SK-N-SH (cell line): ENCODE results near the gene KCTD7. TPM values are rescaled to one million over a fixed set of nuclear protein-coding genes. Genes with fewer than 3 reads are reported as not detected.

Source experiments
- CTCF ChIA-PET: fragments of 300-600, 350-600 bp; formaldehyde crosslinking; extraction: SDS; loops from one replicate; lab custom pipeline; 2021; lab: Yijun Ruan, JAX
- POLR2A ChIA-PET: fragments of 350-600 bp; sonication (Branson Sonifier 250); formaldehyde crosslinking; extraction: SDS; loops from one replicate; lab custom pipeline; 2020; ENCODE audit warnings: antibody characterized with exemption, inconsistent platforms; lab: Yijun Ruan, JAX
- DNase-seq: peaks from one replicate; pipeline ENCODE4 v3.0.0; 2012
- H2AFZ ChIP-seq: fragments of 200-600 bp; sonication (generic); 2 replicates; pipeline ENCODE4 v1.8.1; 2016; ENCODE audit warnings: antibody characterized with exemption, mild to moderate bottlenecking, low read depth
- H3F3A ChIP-seq: fragments of 200-600 bp; sonication (generic); replicated peaks from 2 replicates; pipeline ENCODE3; 2016; ENCODE audit warnings: antibody characterized with exemption, mild to moderate bottlenecking; ENCODE audit not compliant: insufficient read depth
- H3K27ac ChIP-seq, 2 experiments: fragments of 200-500 bp in 1 of 2; fragments of 200-600 bp in 1 of 2; sonication (Bioruptor generic) in 1 of 2; sonication (generic), shearing (Covaris generic) in 1 of 2; 2 replicates each; pipeline versions ENCODE4 v1.5.1 to v1.6.1; 2014 to 2016; ENCODE audit warnings: low read depth in 2 of 2, inconsistent platforms in 1 of 2, low read length in 1 of 2, mild to moderate bottlenecking in 1 of 2, mixed read lengths in 1 of 2
- H3K27me3 ChIP-seq: fragments of 200-600 bp; sonication (generic), shearing (Covaris generic); 2 replicates; pipeline ENCODE4 v1.6.1; 2016; ENCODE audit warnings: mixed run types; ENCODE audit not compliant: insufficient read depth
- H3K36me3 ChIP-seq, 2 experiments: fragments of 200-500 bp in 1 of 2; fragments of 200-600 bp in 1 of 2; sonication (Bioruptor generic) in 1 of 2; sonication (generic) in 1 of 2; replicated peaks in 1 of 2; 2 replicates each; pipeline versions ENCODE3 to v1.5.1; 2014 to 2016; ENCODE audit warnings: low read length in 1 of 2, mild to moderate bottlenecking in 1 of 2; ENCODE audit not compliant: insufficient read depth in 2 of 2, control insufficient read depth in 1 of 2
- H3K4me1 ChIP-seq, 2 experiments: fragments of 200-500 bp in 1 of 2; fragments of 200-600 bp in 1 of 2; sonication (Bioruptor generic) in 1 of 2; sonication (generic), shearing (Covaris generic) in 1 of 2; 2 replicates each; pipeline versions ENCODE4 v1.5.1 to v1.6.1; 2014 to 2016; ENCODE audit warnings: low read depth in 1 of 2, low read length in 1 of 2, mixed run types in 1 of 2; ENCODE audit not compliant: insufficient read depth in 2 of 2, control insufficient read depth in 1 of 2
- H3K4me2 ChIP-seq: fragments of 200-600 bp; sonication (generic), shearing (Covaris generic); 2 replicates; pipeline ENCODE4 v1.6.1; 2017; ENCODE audit warnings: mixed run types
- H3K4me3 ChIP-seq, 2 experiments: fragments of 200-500 bp in 1 of 2; fragments of 200-600 bp in 1 of 2; sonication (Bioruptor generic) in 1 of 2; sonication (generic), shearing (Covaris generic) in 1 of 2; 2 replicates each; pipeline versions ENCODE4 v1.5.1 to v1.8.1; 2014 to 2016; ENCODE audit warnings: low read depth in 2 of 2, inconsistent platforms in 1 of 2, low read length in 1 of 2, mild to moderate bottlenecking in 1 of 2, mixed read lengths in 1 of 2, moderate library complexity in 1 of 2
- H3K79me2 ChIP-seq: fragments of 200-600 bp; sonication (generic); 2 replicates; pipeline ENCODE4 v1.8.1; 2017; ENCODE audit warnings: mild to moderate bottlenecking; ENCODE audit not compliant: insufficient read depth
- H3K9ac ChIP-seq: fragments of 200-600 bp; sonication (generic); 2 replicates; pipeline ENCODE4 v1.6.1; 2017; ENCODE audit warnings: mixed run types
- H3K9me2 ChIP-seq: fragments of 200-600 bp; sonication (generic); 2 replicates; pipeline ENCODE4 v1.6.1; 2017; ENCODE audit warnings: mixed run types
- H3K9me3 ChIP-seq: fragments of 200-600 bp; sonication (generic); 2 replicates; pipeline ENCODE4 v1.6.1; 2017; ENCODE audit warnings: mixed run types, mild to moderate bottlenecking, moderate library complexity
- H4K20me1 ChIP-seq: fragments of 200-600 bp; sonication (generic); 2 replicates; pipeline ENCODE4 v1.6.1; 2017; ENCODE audit warnings: mild to moderate bottlenecking, mixed run types; ENCODE audit not compliant: insufficient read depth
- FOXM1 ChIP-seq: IDR thresholded peaks from 2 replicates; pipeline ENCODE4 v1.4.0; 2012; ENCODE audit warnings: low read depth, mild to moderate bottlenecking
- GABPA ChIP-seq: IDR thresholded peaks from 2 replicates; pipeline ENCODE4 v1.4.0; 2012; ENCODE audit warnings: low read depth, mild to moderate bottlenecking
- MEF2A ChIP-seq: IDR thresholded peaks from 2 replicates; pipeline ENCODE4 v1.4.0; 2012; ENCODE audit warnings: low read depth, borderline replicate concordance
- NFIC ChIP-seq: IDR thresholded peaks from 2 replicates; pipeline ENCODE4 v1.4.0; 2012; ENCODE audit warnings: borderline replicate concordance
- NRF1 ChIP-seq: IDR thresholded peaks from 2 replicates; pipeline ENCODE4 v1.6.1; 2012; ENCODE audit warnings: low read depth, mild to moderate bottlenecking, low read length
- RFX5 ChIP-seq: IDR thresholded peaks from 2 replicates; pipeline ENCODE4 v1.6.1; 2012; ENCODE audit warnings: mild to moderate bottlenecking, improper control_type of control experiment, low read length
- RXRA ChIP-seq: IDR thresholded peaks from 2 replicates; pipeline ENCODE4 v1.4.0; 2012; ENCODE audit warnings: low read depth, mild to moderate bottlenecking, borderline replicate concordance
- SIN3A ChIP-seq: IDR thresholded peaks from 2 replicates; pipeline ENCODE4 v1.6.1; 2012; ENCODE audit warnings: low read depth, mild to moderate bottlenecking, low read length, moderate library complexity, borderline replicate concordance
- SMC3 ChIP-seq: IDR thresholded peaks from 2 replicates; pipeline ENCODE4 v1.6.1; 2012; ENCODE audit warnings: low read depth, low read length, improper control_type of control experiment
- TCF12 ChIP-seq: IDR thresholded peaks from 2 replicates; pipeline ENCODE4 v1.4.0; 2012
- YY1 ChIP-seq: IDR thresholded peaks from 2 replicates; pipeline ENCODE4 v1.4.0; 2012; ENCODE audit warnings: low read depth, mild to moderate bottlenecking
- WGBS: methylation state at CpG from one replicate; pipeline ENCODE4 v1.1.6; 2017; ENCODE audit warnings: low lambda C conversion rate; 5-methylcytosine and 5-hydroxymethylcytosine counted together
- polyA plus RNA-seq, 3 experiments: library from polyadenylated mRNA; depleted of rRNA; stranded (reverse); fragments of >200 nt; gene quantifications; 2 replicates each; pipeline ENCODE4 v1.2.3, GENCODE V29; 2012
- TF ChIP-seq, protein P1 (sequence below): IDR thresholded peaks from 2 replicates; pipeline ENCODE4; 2012
- TF ChIP-seq, protein P2 (sequence below): IDR thresholded peaks from 2 replicates; pipeline ENCODE4 v1.4.0; 2012; ENCODE audit warnings: low read depth, borderline replicate concordance
- TF ChIP-seq, protein P3 (sequence below): fragments of 150-350 bp; IDR thresholded peaks from 2 replicates; pipeline ENCODE4 v1.6.1; 2016; ENCODE audit warnings: mild to moderate bottlenecking, low read depth, low read length

Gene KCTD7
- polyA plus RNA-seq, 1 of the 3 experiments (the other 2 are of a cell fraction) = 19.5 TPM

DNA sequence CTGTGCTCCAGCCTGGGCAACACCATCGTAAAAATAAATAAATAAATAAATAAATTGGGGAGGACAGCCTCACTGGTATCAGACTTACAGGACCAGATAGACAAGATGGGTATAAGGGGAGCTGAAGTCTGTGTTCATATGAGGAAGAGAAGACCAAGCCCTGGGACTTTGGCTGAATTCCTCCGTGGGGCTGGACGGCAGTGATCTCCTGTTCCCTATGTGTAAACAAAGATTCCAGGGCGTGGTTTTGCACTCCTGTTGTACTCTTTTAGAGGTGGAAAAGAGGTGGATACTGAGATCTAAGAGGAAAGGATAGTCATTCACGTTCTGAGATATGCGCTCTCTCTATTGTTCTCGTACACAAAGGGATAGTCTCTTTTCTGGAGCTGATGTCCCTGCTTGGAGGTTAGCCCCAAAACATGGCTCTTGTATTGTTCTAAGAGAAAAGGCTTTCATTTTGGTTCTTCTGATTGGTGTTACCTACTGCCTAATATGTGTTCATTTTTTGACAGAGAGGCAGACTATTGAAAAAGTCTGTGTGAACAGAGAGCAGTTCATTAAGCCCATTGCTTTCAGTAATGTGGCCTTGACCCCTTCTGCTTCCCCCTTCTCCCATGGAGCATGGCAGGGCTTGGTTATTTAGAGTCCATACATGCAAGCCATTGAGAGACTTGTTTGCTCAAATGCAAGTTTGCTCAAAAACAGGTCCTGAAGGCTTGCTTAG lies 12.3 kb downstream of the KCTD7 start:
- Histone ChIP-seq H3K4me1 (peaks cover 0 to 2% of the 10 kb centered on the region in 2 experiments; a peak in 1 of 4 replicates), H3K9me3 (no peaks in the 10 kb centered on the region), H3K4me2 (no peak overlapping the region), H2AFZ (no peak overlapping the region), H3F3A (no peaks in the 10 kb centered on the region), H3K4me3 (no peak overlapping the region), H3K27me3 (no peaks in the 10 kb centered on the region), H3K9me2 (no peaks in the 10 kb centered on the region), H3K36me3 (peaks cover 69 to 74% of the 10 kb centered on the region in 2 experiments), H4K20me1 (no peaks in the 10 kb centered on the region), H3K79me2 (peaks cover 10% of the 10 kb centered on the region; the same call in 1 of the 2 replicates), H3K9ac (no peak overlapping the region), H3K27ac (no peak overlapping the region)
- TF ChIP-seq FOXM1 = no peak
- TF ChIP-seq SMC3 = no peak
- TF ChIP-seq TCF12 = no peak
- TF ChIP-seq, protein P1, sequence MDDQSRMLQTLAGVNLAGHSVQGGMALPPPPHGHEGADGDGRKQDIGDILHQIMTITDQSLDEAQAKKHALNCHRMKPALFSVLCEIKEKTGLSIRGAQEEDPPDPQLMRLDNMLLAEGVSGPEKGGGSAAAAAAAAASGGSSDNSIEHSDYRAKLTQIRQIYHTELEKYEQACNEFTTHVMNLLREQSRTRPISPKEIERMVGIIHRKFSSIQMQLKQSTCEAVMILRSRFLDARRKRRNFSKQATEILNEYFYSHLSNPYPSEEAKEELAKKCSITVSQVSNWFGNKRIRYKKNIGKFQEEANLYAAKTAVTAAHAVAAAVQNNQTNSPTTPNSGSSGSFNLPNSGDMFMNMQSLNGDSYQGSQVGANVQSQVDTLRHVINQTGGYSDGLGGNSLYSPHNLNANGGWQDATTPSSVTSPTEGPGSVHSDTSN = no peak
- no peak for TF ChIP-seq RXRA
- TF ChIP-seq, protein P2, sequence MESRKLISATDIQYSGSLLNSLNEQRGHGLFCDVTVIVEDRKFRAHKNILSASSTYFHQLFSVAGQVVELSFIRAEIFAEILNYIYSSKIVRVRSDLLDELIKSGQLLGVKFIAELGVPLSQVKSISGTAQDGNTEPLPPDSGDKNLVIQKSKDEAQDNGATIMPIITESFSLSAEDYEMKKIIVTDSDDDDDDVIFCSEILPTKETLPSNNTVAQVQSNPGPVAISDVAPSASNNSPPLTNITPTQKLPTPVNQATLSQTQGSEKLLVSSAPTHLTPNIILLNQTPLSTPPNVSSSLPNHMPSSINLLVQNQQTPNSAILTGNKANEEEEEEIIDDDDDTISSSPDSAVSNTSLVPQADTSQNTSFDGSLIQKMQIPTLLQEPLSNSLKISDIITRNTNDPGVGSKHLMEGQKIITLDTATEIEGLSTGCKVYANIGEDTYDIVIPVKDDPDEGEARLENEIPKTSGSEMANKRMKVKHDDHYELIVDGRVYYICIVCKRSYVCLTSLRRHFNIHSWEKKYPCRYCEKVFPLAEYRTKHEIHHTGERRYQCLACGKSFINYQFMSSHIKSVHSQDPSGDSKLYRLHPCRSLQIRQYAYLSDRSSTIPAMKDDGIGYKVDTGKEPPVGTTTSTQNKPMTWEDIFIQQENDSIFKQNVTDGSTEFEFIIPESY = no peak
- no peak for TF ChIP-seq YY1
- TF ChIP-seq MEF2A = no peak
- no peak for TF ChIP-seq NFIC
- no peak for TF ChIP-seq NRF1
- TF ChIP-seq, protein P3, sequence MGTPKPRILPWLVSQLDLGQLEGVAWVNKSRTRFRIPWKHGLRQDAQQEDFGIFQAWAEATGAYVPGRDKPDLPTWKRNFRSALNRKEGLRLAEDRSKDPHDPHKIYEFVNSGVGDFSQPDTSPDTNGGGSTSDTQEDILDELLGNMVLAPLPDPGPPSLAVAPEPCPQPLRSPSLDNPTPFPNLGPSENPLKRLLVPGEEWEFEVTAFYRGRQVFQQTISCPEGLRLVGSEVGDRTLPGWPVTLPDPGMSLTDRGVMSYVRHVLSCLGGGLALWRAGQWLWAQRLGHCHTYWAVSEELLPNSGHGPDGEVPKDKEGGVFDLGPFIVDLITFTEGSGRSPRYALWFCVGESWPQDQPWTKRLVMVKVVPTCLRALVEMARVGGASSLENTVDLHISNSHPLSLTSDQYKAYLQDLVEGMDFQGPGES = no peak
- TF ChIP-seq RFX5 = no peak
- TF ChIP-seq SIN3A = no peak
- no peak for TF ChIP-seq GABPA
- CTCF ChIA-PET = interaction anchor here (2.0 kb wide), 1 partner anchor 9 kb away, joined by 4 read pairs; no protein-coding TSS in a partner anchor
- POLR2A ChIA-PET = interaction anchor here (0.5 to 0.6 kb wide), 2 partner anchors 61 to 526 kb away, joined by 3 to 4 read pairs; partner anchors contain the start of gene CRCP
- no peak for DNase-seq
- WGBS = 91% methylated on average over 7 of the region's 7 CpGs
